ENCODE results near the gene NELL1.

Gene NELL1

GRCh38 chr11:21323617-21324016 lies 654.2 kb downstream of the NELL1 start:
- H3K4me1 ChIP-seq (ENCODE audit: control insufficient read depth, insufficient read depth, low read length): no peaks in the 10 kb centered on the region
- no peaks in the 10 kb centered on the region for H3K27me3 ChIP-seq (ENCODE audit: control insufficient read depth, insufficient read depth, low read length)
- no peak overlapping the region for H3K4me3 ChIP-seq (ENCODE audit: low read length)
- H3K36me3 ChIP-seq (ENCODE audit: control insufficient read depth, insufficient read depth, low read length): no peaks in the 10 kb centered on the region
- H3K9me3 ChIP-seq (ENCODE audit: control insufficient read depth, low read length): no peaks in the 10 kb centered on the region
- no peak overlapping the region for H3K9ac ChIP-seq (ENCODE audit: low read length)

GRCh38 chr11:21343204-21343603 lies 673.8 kb downstream of the NELL1 start:
- no peak overlapping the region for H3K9ac ChIP-seq (ENCODE audit: low read length)
- H3K4me1 ChIP-seq (ENCODE audit: control insufficient read depth, insufficient read depth, low read length): no peaks in the 10 kb centered on the region
- no peaks in the 10 kb centered on the region for H3K27me3 ChIP-seq (ENCODE audit: control insufficient read depth, insufficient read depth, low read length)
- no peaks in the 10 kb centered on the region for H3K36me3 ChIP-seq (ENCODE audit: control insufficient read depth, insufficient read depth, low read length)
- H3K9me3 ChIP-seq (ENCODE audit: control insufficient read depth, low read length): no peaks in the 10 kb centered on the region
- no peak overlapping the region for H3K4me3 ChIP-seq (ENCODE audit: low read length)

GRCh38 chr11:21346361-21346760 lies 677.0 kb downstream of the NELL1 start:
- no peak overlapping the region for H3K9ac ChIP-seq (ENCODE audit: low read length)
- no peaks in the 10 kb centered on the region for H3K36me3 ChIP-seq (ENCODE audit: control insufficient read depth, insufficient read depth, low read length)

GRCh38 chr11:21350613-21351012 lies 681.2 kb downstream of the NELL1 start:
- no peak overlapping the region for H3K9ac ChIP-seq (ENCODE audit: low read length)
- no peaks in the 10 kb centered on the region for H3K27me3 ChIP-seq (ENCODE audit: control insufficient read depth, insufficient read depth, low read length)
- no peak overlapping the region for H3K4me3 ChIP-seq (ENCODE audit: low read length)
- H3K4me1 ChIP-seq (ENCODE audit: control insufficient read depth, insufficient read depth, low read length): no peaks in the 10 kb centered on the region
- H3K36me3 ChIP-seq (ENCODE audit: control insufficient read depth, insufficient read depth, low read length): no peaks in the 10 kb centered on the region
- no peaks in the 10 kb centered on the region for H3K9me3 ChIP-seq (ENCODE audit: control insufficient read depth, low read length)

More at GRCh38 chr11:21346361-21346760, 677.0 kb downstream of the NELL1 start:
- Histone ChIP-seq H3K27me3 (ENCODE audit: control insufficient read depth, insufficient read depth, low read length) (no peaks in the 10 kb centered on the region), H3K4me3 (ENCODE audit: low read length) (no peak overlapping the region), H3K9me3 (ENCODE audit: control insufficient read depth, low read length) (no peaks in the 10 kb centered on the region), H3K4me1 (ENCODE audit: control insufficient read depth, insufficient read depth, low read length) (no peaks in the 10 kb centered on the region)

GRCh38 chr11:21353425-21353824 lies 684.0 kb downstream of the NELL1 start:
- no peaks in the 10 kb centered on the region for H3K36me3 ChIP-seq (ENCODE audit: control insufficient read depth, insufficient read depth, low read length)
- H3K27me3 ChIP-seq (ENCODE audit: control insufficient read depth, insufficient read depth, low read length): no peaks in the 10 kb centered on the region
- no peak overlapping the region for H3K9ac ChIP-seq (ENCODE audit: low read length)
- no peaks in the 10 kb centered on the region for H3K4me1 ChIP-seq (ENCODE audit: control insufficient read depth, insufficient read depth, low read length)
- H3K9me3 ChIP-seq (ENCODE audit: control insufficient read depth, low read length): no peaks in the 10 kb centered on the region
- no peak overlapping the region for H3K4me3 ChIP-seq (ENCODE audit: low read length)

GRCh38 chr11:21364866-21365624 lies 695.7 kb downstream of the NELL1 start:
- H3K4me1 ChIP-seq (ENCODE audit: control insufficient read depth, insufficient read depth, low read length): no peaks in the 10 kb centered on the region
- H3K9ac ChIP-seq (ENCODE audit: low read length): no peak overlapping the region
- H3K27me3 ChIP-seq (ENCODE audit: control insufficient read depth, insufficient read depth, low read length): no peaks in the 10 kb centered on the region
- H3K36me3 ChIP-seq (ENCODE audit: control insufficient read depth, insufficient read depth, low read length): no peaks in the 10 kb centered on the region
- no peaks in the 10 kb centered on the region for H3K9me3 ChIP-seq (ENCODE audit: control insufficient read depth, low read length)
- no peak overlapping the region for H3K4me3 ChIP-seq (ENCODE audit: low read length)

- H3K9ac ChIP-seq (ENCODE audit: low read length): no peak overlapping the region
- no peaks in the 10 kb centered on the region for H3K4me1 ChIP-seq (ENCODE audit: control insufficient read depth, insufficient read depth, low read length)
- H3K9me3 ChIP-seq (ENCODE audit: control insufficient read depth, low read length): no peaks in the 10 kb centered on the region
- no peaks in the 10 kb centered on the region for H3K27me3 ChIP-seq (ENCODE audit: control insufficient read depth, insufficient read depth, low read length)
- no peak overlapping the region for H3K4me3 ChIP-seq (ENCODE audit: low read length)
- no peaks in the 10 kb centered on the region for H3K36me3 ChIP-seq (ENCODE audit: control insufficient read depth, insufficient read depth, low read length)
These were observed 700.6 kb downstream of the NELL1 start for GRCh38 chr11:21369947-21370346.

GRCh38 chr11:21371044-21371443 lies 701.7 kb downstream of the NELL1 start:
- Histone ChIP-seq H3K4me3 (ENCODE audit: low read length) (no peak overlapping the region), H3K36me3 (ENCODE audit: control insufficient read depth, insufficient read depth, low read length) (no peaks in the 10 kb centered on the region), H3K9ac (ENCODE audit: low read length) (no peak overlapping the region), H3K4me1 (ENCODE audit: control insufficient read depth, insufficient read depth, low read length) (no peaks in the 10 kb centered on the region), H3K27me3 (ENCODE audit: control insufficient read depth, insufficient read depth, low read length) (no peaks in the 10 kb centered on the region), H3K9me3 (ENCODE audit: control insufficient read depth, low read length) (no peaks in the 10 kb centered on the region)

GRCh38 chr11:21372672-21373071 lies 703.3 kb downstream of the NELL1 start:
- H3K36me3 ChIP-seq (ENCODE audit: control insufficient read depth, insufficient read depth, low read length): no peaks in the 10 kb centered on the region
- no peak overlapping the region for H3K4me3 ChIP-seq (ENCODE audit: low read length)
- H3K9me3 ChIP-seq (ENCODE audit: control insufficient read depth, low read length): no peaks in the 10 kb centered on the region
- no peaks in the 10 kb centered on the region for H3K4me1 ChIP-seq (ENCODE audit: control insufficient read depth, insufficient read depth, low read length)
- H3K9ac ChIP-seq (ENCODE audit: low read length): no peak overlapping the region
- H3K27me3 ChIP-seq (ENCODE audit: control insufficient read depth, insufficient read depth, low read length): no peaks in the 10 kb centered on the region

- Histone ChIP-seq H3K27me3 (ENCODE audit: control insufficient read depth, insufficient read depth, low read length) (no peaks in the 10 kb centered on the region), H3K9ac (ENCODE audit: low read length) (no peak overlapping the region), H3K9me3 (ENCODE audit: control insufficient read depth, low read length) (no peaks in the 10 kb centered on the region), H3K4me3 (ENCODE audit: low read length) (no peak overlapping the region), H3K36me3 (ENCODE audit: control insufficient read depth, insufficient read depth, low read length) (no peaks in the 10 kb centered on the region), H3K4me1 (ENCODE audit: control insufficient read depth, insufficient read depth, low read length) (no peaks in the 10 kb centered on the region)
These were observed 705.0 kb downstream of the NELL1 start for GRCh38 chr11:21374376-21374775.

GRCh38 chr11:21385669-21386440 lies 716.5 kb downstream of the NELL1 start:
- no peak overlapping the region for H3K9ac ChIP-seq (ENCODE audit: low read length)
- no peaks in the 10 kb centered on the region for H3K36me3 ChIP-seq (ENCODE audit: control insufficient read depth, insufficient read depth, low read length)
- no peaks in the 10 kb centered on the region for H3K9me3 ChIP-seq (ENCODE audit: control insufficient read depth, low read length)
- no peak overlapping the region for H3K4me3 ChIP-seq (ENCODE audit: low read length)
- no peaks in the 10 kb centered on the region for H3K4me1 ChIP-seq (ENCODE audit: control insufficient read depth, insufficient read depth, low read length)
- H3K27me3 ChIP-seq (ENCODE audit: control insufficient read depth, insufficient read depth, low read length): no peaks in the 10 kb centered on the region

GRCh38 chr11:21390430-21390829 lies 721.0 kb downstream of the NELL1 start:
- no peak overlapping the region for H3K4me3 ChIP-seq (ENCODE audit: low read length)
- no peaks in the 10 kb centered on the region for H3K27me3 ChIP-seq (ENCODE audit: control insufficient read depth, insufficient read depth, low read length)
- no peaks in the 10 kb centered on the region for H3K9me3 ChIP-seq (ENCODE audit: control insufficient read depth, low read length)
- H3K4me1 ChIP-seq (ENCODE audit: control insufficient read depth, insufficient read depth, low read length): no peaks in the 10 kb centered on the region
- H3K9ac ChIP-seq (ENCODE audit: low read length): no peak overlapping the region
- H3K36me3 ChIP-seq (ENCODE audit: control insufficient read depth, insufficient read depth, low read length): no peaks in the 10 kb centered on the region
